NCI-H460 (cell line): ENCODE measurements around the gene WDR88. TPM values are rescaled to one million over a fixed set of nuclear protein-coding genes. Genes with fewer than 3 reads are reported as not detected.
"Not testable (repeated sequence)": the region's sequence is repeated elsewhere in the genome, so short reads cannot be mapped to it uniquely, and the experiment has no call there.

Experiments used
- DNase-seq: peaks from one replicate; pipeline ENCODE4 v3.0.0-alpha.2; 2016; ENCODE audit warnings: low read depth; ENCODE audit errors: extremely low read depth
- total RNA-seq: library from RNA; depleted of rRNA; stranded (reverse); fragments of >200 nt; shearing (Covaris generic); gene quantifications from 2 replicates; pipeline ENCODE4 v1.2.3, GENCODE V29; 2014

WDR88 gene
- total RNA-seq, 1 experiment from 2014 or later = 0.20 TPM

DNA sequence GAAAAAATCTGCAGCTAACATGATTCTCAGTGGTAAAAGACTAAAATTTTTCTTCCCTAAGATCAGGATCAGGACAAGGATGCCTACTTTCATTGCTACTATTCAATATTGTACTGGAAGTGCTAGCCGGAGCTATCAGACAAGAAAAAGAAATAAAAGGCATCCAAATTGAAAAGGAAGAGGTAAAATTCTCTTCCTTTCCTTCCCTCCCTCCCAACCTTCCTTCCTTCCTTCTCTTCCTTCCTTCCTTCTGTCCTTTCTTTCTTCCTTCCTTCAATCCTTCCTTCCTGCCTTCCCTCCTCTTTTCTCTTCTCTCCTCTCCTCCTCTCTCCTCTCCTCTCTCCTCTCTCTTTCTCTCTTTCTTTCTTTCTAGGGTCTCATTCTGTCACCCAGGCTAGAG is 35.5 kb downstream of the WDR88 start:
- no peak for DNase-seq

DNA sequence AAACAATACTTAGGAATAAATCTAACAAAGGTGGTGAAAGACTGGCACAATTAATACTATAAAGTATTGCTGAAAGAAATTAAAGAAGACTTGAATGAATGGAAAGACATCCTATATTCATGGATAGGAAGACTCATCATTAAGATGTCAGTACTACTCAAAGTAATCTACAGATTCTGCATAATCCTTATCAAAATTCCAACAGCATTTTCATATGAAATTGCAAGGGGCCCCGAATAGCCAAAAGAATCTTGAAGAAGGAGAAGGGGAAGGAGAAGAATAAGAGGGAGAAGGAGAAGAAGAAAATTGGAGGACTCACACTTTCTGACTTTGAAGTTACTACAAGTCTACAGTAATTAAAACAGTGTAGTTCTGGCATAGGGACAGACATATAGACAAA is 36.6 kb downstream of the WDR88 start:
- no peak for DNase-seq

DNA sequence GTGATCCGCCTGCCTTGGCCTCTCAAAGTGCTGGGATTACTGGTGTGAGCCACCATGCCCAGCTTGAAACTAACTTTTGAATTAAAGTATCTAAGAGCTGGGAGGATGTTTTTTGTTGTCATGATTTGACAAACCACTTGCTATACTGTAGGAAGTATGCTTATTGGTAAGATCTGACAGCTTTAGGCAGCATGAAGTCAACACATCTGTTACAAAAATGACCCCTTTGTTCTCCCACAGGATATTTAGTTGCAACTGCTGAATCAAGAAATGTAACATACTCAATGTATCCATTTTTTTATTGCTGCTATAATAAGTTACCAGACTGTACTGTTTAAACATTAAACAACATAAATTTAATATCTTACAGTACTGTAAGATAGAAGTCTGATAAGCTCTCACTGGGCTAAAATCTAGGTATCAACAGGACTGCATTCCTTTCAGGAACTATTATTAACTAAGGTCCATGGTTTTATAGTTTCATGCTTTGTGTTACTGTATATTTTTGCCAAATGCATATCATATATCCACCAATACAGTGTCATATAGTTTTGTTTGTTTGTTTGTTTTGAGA is 39.4 kb downstream of the WDR88 start:
- no peak for DNase-seq

DNA sequence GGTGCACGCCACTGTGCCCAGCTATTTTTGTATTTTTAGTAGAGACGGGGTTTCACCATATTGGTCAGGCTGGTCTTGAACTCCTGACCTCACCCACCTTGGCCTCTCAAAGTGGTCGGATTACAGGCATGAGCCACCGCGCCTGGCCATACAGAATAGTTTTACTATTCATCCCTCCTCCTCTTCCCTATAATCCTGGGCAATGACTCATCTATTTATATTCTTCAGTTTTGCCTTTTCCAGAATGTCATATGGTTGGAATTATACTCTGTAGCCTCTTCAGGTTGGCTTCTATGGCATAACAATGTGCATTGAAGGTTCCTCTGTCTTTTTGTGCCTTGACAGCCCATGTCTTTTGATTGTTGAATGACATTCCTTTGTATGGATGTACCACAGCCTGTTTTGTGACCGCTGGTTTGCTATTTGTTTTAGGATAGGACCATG is 40.0 kb downstream of the WDR88 start:
- DNase-seq = no peak

DNA sequence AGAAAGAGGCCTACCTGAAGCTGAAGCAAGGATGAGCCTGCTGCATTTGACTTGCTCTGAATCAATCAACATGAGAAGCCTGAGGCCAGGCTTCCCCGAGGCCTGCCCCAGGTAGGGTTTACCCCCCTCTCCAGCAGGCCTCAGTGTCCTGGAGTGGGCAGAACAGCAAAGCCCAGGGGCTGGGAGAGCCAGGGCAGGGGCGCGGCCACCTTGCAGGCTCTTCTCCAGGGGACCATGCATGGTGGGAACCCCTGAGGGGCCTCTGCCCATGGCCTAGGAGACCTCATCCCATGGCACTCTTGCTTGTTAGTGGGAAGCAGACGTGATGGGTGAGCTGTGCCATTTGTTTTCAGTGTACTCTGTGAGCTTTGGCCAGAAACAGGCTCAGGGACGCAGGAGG is 42.3 kb downstream of the WDR88 start:
- DNase-seq = no peak

DNA sequence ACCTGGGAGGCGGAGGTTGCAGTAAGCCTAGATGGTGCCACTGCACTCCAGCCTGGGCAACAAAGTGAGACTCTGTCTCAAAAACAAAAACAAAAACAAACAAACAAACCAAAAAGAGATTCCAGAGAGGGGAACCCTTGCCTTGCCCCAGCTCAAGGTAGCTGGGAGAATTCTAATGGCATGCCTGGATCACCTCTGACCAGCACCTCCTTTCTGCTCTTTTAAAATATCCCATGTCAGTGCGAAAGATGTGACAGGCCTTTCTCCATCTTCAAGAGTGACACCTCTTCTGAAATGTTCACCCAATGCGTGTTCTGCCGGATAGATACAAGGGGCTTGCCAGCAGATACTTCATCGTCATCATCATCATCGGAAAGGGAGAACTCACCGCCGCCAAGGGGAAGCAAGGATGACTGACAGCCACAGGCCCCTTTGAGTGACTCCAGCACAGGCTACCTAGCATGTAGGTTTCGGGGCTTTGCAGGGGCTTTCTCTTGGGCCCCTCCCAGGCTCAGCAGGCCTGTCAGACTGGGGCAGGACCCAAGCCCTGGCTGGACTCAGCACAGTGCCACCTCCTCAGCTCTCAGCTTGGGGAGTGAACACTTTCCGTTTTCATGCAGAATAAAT is 43.4 kb downstream of the WDR88 start:
- DNase-seq = no peak

DNA sequence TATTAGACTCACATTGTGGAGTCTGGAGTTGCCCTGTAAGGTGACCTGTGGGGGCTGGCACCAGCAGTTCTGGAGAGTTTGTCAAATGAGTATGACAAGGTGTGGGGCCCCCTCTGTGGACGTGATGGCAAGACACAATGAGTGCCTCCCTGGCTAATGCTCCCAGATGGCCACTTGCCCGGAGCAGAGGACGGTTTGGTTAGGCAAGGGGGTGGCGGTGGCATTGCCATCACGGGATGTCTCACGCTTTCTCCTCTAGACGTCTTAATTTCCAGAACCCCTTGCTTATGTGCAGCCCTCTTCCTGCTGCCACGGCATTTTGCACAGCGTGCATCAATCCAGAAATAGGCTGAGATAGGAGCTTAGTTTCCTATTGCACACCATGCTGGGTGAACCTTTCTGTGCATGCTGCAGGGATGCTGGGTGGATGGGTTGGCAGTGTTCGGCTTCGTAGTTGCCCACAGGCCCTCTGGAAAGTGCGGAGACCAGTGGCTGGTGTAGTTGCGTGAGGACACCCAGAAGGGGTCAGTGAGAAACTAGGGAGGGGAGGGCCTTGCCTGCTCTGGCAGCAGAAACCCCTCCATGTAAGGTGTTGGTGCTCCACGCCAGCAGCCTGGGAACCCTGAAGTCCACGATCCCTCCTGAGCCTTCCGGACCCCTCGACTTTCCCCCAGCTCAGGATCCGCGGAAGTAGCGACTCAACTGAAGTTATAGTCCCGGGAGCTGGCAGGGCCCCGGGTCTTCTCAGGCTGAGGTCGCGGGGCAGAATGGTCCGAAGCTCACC is 44.2 kb downstream of the WDR88 start:
- no peak for DNase-seq

DNA sequence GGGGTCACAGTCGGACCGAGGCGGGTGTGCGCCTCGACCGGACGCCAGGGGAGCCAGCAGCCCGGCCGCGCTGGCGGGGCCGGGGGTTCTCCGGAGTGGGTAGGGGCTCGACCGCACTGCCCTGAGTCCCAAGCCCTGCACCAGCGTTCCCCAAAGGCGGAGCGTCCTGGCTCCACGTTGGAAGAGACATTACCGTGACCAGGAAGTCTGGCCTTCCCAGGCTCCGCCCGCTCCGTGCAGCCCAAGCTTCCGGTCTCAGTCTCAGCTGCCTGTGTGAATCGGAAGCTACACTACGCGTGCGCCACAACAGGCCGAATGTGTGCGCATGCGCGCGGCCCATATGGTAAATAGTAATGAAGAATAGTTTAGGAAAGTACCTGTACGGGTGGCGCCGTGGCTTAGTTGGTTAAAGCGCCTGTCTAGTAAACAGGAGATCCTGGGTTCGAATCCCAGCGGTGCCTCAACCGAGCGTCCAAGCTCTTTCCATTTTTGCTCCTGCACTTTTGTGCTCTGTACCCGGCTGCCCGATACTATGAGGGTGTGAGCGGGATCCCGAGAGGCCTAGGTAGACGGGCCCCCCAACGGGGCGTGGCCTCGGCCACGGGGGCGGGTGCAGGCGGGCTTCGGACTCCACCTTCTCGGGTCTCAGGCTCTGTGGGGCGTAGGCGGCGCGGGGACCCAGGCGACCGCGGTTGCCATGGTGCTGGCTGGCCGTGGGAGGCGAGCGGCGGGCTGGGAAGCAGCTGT is 44.9 kb downstream of the WDR88 start:
- peak; percentile 95 for DNase-seq

DNA sequence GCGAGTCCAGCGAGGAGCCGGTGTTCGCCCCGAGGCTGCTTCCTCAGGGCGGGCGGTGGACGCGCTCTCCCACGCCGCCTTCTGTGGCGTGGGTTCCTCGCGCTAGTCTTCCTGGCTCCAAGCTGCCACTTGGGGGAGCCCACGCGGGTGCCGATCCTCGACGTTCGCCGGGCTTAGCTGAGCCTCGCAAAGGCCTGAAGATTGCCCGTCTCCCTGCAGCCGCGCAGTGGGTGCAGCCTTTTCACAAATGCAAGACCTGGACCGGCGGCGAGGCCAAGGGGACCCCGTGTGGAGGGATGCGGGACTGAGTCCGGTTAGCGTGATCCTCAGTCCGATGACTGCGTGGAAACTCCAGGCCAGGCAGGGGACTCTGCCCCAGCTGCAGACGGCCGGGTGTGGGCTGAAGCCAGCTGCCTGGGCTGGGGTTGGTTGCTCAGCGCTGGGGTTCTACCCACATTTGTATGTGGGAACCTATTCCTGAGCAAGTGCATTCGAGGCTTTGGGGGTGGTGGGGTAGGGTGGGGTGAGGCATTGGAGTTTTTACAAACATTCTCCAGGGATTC is 45.6 kb downstream of the WDR88 start:
- DNase-seq = peak; percentile 37

DNA sequence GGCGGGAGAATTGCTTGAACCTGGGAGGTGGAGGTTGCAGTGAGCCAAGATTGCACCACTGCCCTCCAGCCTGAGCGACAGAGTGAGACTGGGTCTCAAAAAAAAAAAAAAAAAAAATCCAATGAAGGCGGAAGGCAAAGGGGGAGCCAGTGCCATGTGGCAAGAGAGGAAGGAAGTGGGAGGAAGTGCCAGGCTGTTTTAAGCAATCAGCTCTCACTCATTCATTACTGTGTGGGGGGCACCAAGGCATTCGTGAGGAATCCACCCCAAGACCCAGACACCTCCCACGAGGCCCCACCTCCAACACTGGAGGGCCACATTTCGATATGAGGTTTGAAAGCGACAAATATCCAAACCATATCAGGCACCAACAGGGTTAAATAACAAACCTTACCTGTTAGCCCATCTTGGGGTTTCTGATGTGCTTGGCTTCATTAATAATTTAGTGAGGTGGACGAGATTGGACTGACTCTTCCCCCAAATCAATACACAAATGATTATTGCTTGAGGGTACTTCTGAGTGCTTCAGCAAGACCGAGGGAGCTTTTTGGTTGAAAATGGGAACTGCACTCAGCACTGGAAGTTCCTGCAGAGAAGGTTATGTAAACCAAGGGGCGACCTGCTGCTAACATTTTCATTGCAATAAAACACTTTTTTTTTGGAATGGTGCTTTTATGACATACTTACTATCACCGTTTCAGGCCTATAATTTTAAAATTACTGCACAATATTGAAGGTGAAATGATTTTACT is 54.7 kb downstream of the WDR88 start:
- no peak for DNase-seq

DNA sequence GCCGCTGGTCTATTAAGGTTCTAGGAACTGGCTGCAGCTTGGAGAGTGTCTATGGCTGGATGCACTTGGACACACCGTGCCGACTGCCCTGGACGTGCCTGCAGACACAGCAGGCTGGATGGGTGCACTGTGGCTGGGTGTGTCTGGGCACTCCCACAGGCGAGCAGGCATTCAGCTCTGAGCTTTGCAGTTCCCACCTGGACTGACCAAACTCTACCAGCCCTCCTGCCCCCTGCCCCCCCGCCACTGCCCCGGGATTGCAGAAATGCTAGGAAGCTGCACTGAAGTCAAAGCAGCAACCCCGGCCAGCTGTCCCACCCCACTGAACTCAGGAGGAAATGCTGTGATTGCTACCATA is 55.2 kb downstream of the WDR88 start:
- DNase-seq = no peak

DNA sequence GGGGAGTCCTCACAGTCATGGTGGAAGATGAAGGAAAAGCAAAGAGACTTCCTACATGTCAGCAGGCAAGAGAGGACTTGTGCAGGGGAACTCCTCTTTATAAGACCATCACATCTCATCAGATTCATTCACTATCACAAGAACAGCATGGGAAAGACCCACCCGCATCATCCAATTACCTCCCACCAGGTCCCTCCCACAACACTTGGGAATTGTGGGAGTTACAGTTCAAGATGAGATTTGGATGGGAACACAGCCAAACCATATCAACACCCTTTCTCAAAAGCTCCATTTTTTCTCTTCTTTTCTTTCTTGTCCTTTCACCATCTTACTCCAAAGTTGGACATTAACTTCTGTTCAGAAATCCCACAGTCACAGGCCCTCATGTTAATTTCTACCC is 57.5 kb downstream of the WDR88 start:
- DNase-seq = no peak

DNA sequence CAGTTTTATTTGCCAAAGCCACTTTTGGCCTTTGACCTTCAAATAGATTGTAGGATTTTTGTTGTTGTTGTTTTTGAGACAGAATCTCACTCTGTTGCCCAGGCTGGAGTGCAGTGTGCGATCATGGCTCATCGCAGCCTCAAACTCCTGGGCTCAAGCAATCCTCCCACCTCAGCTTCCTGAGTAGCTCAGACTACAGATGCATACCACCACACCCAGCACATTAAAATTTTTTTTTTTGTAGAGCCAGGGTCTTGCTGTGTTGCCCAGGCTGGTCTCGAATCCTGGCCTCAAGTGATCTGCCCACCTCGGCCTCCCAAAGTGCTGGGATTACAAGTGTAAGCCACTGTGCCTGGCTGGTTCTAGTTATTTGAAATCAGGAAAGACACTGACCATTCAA is 59.2 kb downstream of the WDR88 start:
- DNase-seq = not testable (repeated sequence)

DNA sequence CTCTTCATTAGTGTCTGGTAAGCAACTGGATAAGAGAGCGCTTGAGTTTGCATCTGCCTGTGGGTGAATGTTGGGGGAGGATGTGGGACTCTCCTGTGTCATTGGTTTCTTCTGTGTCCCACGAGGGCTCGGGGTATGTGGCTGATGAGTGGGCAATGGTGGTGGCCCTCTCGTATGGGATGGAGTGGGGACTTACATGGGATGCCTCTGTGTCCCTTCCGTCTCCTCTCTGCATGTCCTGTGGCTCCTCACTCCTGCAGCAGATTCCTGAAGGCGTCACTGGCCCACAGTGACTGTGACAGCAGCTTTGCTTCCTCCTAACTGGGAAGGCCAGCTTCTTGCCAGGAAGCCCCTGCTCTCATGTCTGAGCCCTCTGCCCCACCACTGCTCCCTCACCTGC is 59.6 kb downstream of the WDR88 start:
- no peak for DNase-seq

DNA sequence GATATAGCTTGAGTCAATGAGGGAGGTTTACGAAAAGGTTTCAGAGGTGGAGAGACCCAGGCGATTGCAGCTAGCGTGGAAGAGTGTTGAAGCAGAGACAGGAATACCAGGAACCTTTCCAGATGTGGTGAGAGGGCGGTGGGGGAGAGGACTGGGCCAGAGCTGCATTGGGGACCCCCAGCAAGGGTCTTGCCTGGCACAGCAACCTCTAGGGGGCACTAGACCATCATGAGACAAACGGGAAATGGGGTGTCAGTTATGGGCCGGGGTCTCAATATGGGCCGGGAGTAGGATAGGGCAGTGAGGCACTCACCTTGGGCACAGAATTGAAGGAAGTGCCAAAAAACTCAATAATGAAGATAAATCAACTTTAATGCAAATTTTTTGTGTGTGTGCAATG is 60.1 kb downstream of the WDR88 start:
- DNase-seq = no peak

DNA sequence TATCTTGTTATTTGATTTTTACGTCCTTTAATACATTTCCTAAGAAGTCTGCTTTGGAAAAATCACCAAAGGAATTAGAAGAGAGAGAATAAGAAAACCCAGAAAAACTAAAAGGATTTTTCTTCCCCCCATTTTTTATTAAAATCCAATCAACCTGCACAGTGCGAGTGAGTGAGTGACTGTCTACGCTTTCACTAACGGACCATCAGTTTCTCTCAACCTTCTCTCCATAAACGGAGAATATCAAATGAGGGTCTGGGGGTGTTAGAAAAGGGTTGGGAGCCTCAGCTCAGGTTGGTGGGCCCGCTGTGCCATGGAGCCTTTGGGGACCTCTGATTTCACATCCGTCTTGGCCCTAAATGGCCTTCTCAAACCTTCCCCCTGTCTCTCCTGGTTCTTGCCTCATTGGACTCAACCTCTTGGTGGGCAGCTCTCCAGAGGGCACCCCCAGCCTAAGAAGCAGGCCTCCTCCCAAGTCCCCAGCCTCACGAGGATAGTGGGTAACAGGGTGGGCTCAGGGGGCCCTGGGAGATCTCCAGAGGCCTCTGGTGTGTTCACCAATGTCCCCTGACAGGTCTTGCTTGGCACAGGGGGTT is 61.5 kb downstream of the WDR88 start:
- no peak for DNase-seq

DNA sequence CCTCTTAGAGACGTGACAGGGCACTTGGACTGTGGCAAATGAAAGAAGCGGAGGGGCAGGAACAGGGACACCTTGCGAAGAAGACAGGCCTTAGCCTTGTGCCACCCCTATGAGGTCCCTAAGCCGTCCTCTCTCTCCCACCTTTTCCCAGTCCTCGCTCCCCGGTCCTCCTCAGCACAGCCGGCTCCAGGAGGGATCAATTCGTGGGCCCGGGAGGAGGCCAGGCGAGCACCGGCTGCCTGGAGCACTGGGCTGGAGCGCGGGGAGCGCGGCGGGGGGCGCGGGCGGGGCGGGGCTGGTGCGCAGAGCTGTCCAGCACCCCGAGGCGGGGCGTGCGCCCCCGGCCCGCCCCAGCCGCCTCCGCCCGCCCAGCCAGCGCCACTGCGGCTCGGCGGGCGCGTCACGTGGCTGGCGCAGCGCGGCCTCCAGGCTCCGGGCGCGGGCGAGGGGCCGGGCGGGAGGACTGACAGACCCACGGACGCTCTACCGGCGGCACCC is 62.0 kb downstream of the WDR88 start, which contains the start of gene LRP3:
LRP3 (plus strand) TSS at position 466 of the 498 bp plus-strand sequence. CDS start 456 bp downstream, outside the sequence.
- DNase-seq = no peak

DNA sequence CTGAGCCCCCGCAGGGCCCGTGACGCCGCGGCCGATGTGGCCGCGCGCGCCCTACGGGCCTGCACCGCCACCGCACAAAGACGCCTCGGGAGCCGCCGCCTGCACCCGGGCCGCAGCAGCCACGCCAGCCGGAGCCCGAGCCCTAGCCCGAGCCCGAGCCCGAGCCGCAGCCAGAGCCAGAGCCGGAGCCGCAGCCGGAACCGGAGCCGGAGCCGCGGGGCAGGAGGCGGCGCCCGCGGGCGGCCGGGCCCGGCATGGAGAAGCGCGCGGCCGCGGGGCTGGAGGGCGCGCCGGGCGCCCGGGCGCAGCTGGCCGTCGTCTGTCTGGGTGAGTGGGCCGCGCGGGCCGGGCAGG is 62.6 kb downstream of the WDR88 start:
- DNase-seq = no peak

DNA sequence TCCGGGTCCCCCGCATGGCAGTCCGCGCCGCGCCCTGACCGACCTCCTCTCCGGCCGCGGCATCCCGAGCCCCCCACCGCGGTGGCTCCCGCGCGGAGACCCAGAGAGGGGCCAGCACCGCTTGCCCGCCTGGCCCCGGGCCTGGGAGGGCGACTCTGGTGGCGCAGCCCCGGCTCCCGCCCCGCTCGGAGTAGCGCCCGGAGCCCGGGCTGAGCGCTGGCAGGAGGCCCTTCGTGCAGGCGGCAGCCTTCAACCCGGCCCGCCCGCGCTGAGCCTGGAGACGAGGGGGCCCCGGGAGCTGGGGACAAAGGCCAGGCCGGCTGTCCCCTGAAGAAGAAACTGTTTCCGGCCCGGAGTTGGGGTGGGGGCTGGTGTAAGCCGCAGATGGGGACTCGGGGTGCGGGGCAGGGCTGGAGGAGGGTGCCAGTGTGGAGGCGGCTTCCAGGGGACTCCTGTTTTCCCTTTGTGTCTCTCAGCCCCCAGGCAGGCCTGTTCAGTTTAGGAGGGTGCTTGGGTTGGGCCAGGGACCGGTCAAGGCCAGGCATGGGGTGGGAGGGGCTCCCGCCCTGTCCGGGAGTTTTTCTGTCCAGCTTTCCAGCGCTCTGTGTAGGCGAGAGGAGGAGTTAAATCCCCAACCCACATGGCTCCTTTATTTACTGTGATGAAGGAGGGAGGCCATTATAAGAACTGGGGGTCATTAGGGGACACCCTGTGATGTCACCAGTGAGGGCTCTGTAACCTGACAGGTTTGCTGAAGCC is 63.2 kb downstream of the WDR88 start:
- DNase-seq = no peak
